GM21526 (cell line): Measurements from ENCODE around the gene HFM1.

Experiments
- ATAC-seq: cut with Tn5 transposase; IDR thresholded peaks from one replicate; pipeline ENCODE4 v1.9.1; 2021; ENCODE audit warnings: moderate library complexity; ENCODE audit not compliant: unreplicated experiment, low FRiP score

The HFM1 gene

GRCh38 chr1:91278754-91279153, 125.9 kb downstream of the HFM1 start:
- no peak for ATAC-seq

DNA sequence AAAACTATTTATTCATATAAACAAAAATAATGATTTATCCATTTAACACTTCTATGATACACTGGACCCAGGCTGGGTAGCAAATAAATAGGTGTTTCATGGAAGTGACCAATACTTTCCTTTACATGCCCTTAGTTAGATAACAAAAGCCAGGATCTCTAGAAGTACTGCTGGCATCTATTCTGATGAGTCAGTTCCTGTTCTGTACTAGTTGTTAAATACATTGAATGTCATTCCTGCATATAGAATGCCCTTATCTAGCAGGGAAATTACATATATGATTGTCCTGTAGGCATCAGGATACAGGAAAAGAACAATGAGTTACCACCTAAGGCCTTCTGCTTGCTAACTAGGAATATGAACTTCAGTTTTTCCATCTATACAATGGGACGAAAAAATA, 130.8 kb downstream of the HFM1 start:
- ATAC-seq = no peak

DNA sequence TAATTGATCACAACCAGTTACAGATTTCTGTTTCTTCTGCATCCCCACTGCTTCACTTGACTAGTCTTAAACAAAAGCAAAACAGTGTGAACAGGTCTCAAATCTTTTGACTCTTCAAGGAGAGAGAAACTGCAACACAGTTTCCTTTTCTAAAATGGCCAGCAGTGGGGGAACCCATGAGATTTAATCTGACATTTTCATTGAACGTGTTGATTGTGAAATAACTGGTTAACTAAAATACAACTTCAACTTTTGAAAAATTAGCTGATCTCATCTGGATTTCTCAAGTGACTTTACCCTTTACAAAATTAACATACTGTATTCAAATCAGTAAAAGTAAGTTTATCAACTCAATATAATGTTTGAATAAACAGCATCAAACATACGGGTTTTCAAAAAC, 143.0 kb downstream of the HFM1 start:
- ATAC-seq = no peak

DNA sequence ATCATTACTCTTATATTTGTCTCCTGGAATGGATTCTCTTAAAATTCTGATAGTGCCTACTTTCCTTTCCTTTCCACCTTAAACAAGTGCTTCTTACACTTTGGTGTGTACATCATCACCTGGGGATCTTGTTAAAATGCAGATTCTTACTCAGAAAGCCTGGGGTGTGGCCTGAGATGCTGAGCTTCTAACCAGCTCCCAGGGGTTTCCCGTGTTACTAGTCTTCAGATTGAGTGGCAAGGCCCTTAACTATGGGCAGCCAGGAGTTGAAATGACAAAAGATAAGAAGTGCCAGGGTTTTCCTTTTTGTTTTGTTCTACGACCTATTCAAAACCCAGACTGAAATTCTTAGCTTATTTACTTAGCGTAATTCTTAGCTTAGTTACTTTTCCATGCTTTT, 159.2 kb downstream of the HFM1 start:
- ATAC-seq = no peak

GRCh38 chr1:91244737-91245136, 159.9 kb downstream of the HFM1 start:
- ATAC-seq = no peak

GRCh38 chr1:91243171-91243570, 161.5 kb downstream of the HFM1 start:
- ATAC-seq = no peak

DNA sequence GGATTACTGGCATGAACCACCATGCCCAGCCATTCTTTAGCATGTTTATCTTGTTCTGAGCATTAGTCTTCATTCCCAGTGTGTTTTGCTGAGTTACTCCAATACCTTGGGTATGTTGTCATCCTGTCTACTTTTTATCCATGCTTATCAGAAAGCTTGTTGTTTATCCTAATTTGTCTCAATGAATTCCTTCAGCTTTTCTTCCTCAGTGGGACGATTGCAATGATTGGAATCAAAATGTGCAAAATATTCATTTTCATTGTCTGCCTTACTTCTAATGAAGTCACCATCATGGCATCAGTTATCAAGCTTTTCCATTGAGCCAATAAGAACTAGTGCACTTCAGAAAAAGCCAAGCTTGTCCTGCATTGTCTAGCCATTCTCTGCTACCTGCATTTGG, 170.5 kb downstream of the HFM1 start:
- ATAC-seq = no peak

DNA sequence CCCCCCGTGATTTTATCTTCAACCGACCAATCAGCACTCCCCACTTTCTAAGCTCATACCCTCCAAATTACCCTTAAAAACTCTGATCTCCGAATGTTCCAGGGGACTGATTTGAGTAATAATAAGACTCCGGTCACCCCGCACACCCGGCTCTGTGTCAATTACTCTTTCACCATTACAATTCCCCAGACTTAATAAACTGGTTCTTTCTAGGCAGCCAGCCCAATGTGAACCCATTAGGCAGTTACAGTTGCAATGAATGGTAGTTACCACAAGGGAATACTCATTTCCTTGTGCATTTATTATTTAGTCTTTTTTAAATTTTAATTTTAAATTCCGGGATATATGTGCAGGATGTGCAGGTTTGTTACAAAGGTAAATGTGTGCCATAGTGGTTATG, 177.9 kb downstream of the HFM1 start:
- no peak for ATAC-seq

- ATAC-seq = no peak
Measured at GRCh38 chr1:91224878-91225277, 179.8 kb downstream of the HFM1 start.

DNA sequence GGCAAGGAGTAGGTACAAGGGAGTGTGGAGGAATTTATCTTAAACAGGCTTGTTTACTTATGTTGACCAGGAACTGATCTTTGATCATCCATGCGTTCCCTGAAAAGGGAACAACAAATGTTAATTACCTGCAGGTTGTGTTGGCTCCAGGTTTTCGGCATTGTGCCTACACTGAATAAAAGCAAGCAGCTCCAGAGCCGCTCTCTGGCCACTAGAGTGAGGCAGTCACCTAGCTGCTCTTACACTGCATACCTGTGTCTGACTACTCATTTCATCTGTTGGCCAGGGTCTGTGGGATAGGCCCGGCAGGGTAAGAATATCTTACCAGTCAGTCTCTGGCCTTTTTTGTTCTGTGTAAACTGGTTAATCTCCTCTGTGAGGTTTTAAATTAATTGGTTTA, 183.6 kb downstream of the HFM1 start:
- ATAC-seq = no peak

DNA sequence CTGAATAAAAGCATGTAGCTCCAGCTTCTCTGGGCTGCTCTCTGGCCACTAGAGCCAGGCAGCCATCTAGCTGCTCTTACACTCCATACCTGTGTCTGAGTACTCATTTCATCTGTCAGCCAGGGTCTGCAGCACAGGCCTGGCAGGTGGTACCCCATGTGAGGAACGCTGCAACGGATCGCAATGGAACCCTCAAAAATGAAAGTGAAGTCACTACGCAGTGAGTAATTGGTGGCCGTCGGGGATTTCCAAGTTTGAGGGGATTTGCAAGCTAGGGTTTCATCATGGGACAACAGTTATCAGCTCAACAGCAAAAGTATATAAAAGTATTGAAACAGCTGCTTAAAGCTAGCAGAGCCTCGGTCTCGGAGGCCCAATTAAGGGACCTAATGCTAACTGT, 186.7 kb downstream of the HFM1 start:
- no peak for ATAC-seq
